ENCODE measurements around the gene MBNL1. TPM values are rescaled to one million over a fixed set of nuclear protein-coding genes. Genes with fewer than 3 reads are reported as not detected.
A peak's percentile ranks its signal among the peaks of the same experiment; 100 is the strongest.

The MBNL1 gene
- total RNA-seq, 1 donor from 2014 or later = 36.2 TPM

DNA sequence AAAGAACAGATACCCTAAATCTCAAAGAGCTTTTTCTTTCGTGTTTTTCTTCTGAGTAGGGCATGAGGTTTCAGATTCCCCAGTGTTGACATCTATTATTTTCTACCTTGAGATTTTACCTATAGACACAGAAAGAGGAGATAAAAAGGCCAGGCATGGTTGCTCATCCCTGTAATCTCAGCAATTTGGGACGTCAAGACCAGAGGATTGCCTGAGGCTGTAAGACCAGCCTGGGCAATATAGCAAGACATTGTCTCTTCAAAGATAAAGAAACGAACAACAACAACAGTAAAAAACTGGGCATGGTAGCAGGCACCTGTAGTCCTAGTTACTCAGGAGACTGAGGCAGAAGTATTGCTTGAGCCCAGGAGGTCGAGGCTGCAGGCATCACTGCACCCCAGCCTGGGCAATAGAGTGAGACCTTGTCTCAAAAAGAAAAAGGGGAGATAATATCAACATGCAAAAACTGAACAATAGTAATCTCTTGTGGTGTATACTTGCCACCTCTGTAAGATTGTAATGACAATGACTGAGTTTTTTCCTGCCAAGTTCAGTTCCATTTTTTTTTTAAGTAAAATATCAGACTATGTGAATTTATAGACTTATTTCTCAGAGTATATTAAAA lies 71.3 kb downstream of the MBNL1 start:
- Mint-ChIP-seq H3K27ac (ENCODE audit: unreplicated experiment) (peak overlapping the region; percentile 32), H3K9me3 (no peaks in the 10 kb centered on the region), H3K4me1 (peaks cover 4% of the 10 kb centered on the region), H3K36me3 (ENCODE audit: low read depth) (peaks cover 2% of the 10 kb centered on the region), H3K27me3 (ENCODE audit: low read depth) (no peaks in the 10 kb centered on the region), H3K4me3 (no peak overlapping the region)
- no peak for DNase-seq (ENCODE audit: low read depth, low spot score)
- TF ChIP-seq, protein P1, sequence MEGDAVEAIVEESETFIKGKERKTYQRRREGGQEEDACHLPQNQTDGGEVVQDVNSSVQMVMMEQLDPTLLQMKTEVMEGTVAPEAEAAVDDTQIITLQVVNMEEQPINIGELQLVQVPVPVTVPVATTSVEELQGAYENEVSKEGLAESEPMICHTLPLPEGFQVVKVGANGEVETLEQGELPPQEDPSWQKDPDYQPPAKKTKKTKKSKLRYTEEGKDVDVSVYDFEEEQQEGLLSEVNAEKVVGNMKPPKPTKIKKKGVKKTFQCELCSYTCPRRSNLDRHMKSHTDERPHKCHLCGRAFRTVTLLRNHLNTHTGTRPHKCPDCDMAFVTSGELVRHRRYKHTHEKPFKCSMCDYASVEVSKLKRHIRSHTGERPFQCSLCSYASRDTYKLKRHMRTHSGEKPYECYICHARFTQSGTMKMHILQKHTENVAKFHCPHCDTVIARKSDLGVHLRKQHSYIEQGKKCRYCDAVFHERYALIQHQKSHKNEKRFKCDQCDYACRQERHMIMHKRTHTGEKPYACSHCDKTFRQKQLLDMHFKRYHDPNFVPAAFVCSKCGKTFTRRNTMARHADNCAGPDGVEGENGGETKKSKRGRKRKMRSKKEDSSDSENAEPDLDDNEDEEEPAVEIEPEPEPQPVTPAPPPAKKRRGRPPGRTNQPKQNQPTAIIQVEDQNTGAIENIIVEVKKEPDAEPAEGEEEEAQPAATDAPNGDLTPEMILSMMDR (conservative IDR thresholded peaks at IDR 0.05) = no peak

DNA sequence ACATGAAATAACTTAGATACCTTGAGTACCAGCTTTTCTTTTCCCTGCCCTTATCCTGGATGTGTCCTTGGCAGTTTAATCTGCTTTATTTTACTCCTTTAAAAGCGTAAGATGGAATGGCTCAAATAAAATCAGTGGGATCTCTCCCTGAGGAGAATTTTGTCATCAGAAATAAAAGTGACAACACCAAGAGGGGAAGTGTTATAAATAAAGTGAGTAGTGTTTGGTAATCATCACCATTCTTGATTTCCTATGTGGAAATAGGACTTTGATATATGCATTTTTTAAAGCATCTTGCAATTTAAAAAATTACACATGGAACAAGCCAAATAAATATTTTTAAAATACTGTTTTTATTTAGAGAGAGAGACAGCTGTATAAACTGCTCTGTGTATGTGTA lies 76.5 kb downstream of the MBNL1 start:
- Mint-ChIP-seq H3K27ac (ENCODE audit: unreplicated experiment) (no peak overlapping the region), H3K4me3 (no peak overlapping the region), H3K27me3 (ENCODE audit: low read depth) (no peaks in the 10 kb centered on the region), H3K9me3 (no peaks in the 10 kb centered on the region), H3K36me3 (ENCODE audit: low read depth) (no peaks in the 10 kb centered on the region), H3K4me1 (peaks cover 12% of the 10 kb centered on the region)
- no peak for DNase-seq (ENCODE audit: low read depth, low spot score)
- TF ChIP-seq, protein P1 (conservative IDR thresholded peaks at IDR 0.05) = no peak

DNA sequence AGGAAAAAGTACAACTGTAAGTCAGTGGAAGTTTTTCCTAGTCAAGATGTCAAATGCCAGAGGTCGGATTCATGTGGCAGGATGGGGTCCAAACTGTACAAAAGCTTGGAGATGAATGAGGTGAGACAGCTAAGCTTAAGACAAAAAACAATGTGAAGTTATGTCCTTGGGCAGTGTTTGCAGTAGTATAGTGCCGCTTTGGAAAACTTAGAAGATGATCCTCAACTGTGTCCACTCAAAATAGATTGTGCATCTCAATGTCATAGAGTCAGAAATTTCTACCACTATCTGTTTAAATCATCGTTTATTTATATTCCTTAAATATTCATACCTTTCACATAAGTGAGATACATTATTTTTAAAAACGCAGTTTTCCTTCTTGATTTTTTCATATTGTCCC lies 77.3 kb downstream of the MBNL1 start:
- Mint-ChIP-seq H3K36me3 (ENCODE audit: low read depth) (no peaks in the 10 kb centered on the region), H3K9me3 (no peaks in the 10 kb centered on the region), H3K4me3 (no peak overlapping the region), H3K27ac (ENCODE audit: unreplicated experiment) (no peak overlapping the region), H3K27me3 (ENCODE audit: low read depth) (no peaks in the 10 kb centered on the region), H3K4me1 (peaks cover 12% of the 10 kb centered on the region)
- DNase-seq (ENCODE audit: low read depth, low spot score) = no peak
- TF ChIP-seq, protein P1 (conservative IDR thresholded peaks at IDR 0.05) = no peak

DNA sequence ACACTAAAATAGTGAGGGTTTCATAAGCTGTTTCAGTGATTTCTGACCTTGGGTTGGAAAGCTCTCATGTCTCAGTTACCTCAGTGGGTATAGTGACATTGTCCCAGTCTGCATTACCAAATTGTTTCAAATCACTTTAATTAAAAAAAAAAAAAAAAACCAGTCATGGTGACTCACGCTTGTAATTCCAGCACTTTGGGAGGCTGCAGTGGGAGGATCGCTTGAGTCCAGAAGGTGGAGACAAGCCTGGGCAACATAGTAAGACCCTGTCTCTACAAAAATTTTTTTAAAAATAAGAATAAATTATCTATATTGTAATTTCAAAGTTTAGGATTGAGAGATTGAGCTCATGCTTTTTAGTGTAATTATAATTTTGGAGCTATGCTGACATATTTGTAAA lies 78.0 kb downstream of the MBNL1 start:
- Mint-ChIP-seq H3K4me1 (peaks cover 15% of the 10 kb centered on the region), H3K36me3 (ENCODE audit: low read depth) (no peaks in the 10 kb centered on the region), H3K27ac (ENCODE audit: unreplicated experiment) (no peak overlapping the region), H3K9me3 (no peaks in the 10 kb centered on the region), H3K27me3 (ENCODE audit: low read depth) (no peaks in the 10 kb centered on the region), H3K4me3 (no peak overlapping the region)
- DNase-seq (ENCODE audit: low read depth, low spot score) = no peak
- TF ChIP-seq, protein P1 (conservative IDR thresholded peaks at IDR 0.05) = no peak

DNA sequence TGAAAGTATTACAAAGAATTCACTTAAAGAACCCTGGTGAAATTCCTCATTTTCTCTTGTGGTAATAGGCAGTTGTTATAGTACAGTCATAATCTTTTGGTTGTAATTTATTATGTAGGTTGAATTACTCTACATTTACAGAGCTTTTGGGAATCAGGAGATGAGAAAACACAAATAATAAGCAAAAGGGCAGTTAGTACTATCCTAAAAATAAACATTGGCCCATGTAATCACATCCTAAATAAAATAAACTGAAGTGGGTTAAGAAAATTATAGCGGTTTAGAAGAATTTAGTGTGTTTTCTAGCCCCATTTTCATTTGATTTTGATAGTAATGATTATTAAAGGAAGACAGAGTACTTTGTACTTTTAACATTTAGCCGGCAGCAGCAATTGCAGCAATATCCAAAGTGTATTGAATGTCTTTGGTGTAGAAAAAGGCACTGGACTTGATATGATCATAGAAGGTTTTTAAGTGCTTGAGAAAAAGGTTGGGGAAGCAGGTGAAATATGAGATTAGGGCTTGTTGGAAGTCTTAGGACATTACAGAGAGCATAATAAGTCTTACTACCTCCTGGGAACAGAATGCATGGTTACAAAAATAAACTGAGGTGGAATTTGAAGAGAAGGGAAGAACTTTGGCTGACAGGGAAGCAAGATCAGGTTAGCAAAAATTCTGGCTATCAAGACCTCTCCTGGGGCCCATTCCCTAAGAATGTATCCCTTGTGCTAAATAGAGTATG lies 79.9 kb downstream of the MBNL1 start:
- TF ChIP-seq, protein P1 (conservative IDR thresholded peaks at IDR 0.05) = no peak
- H3K4me1 Mint-ChIP-seq = peaks cover 19% of the 10 kb centered on the region
- H3K9me3 Mint-ChIP-seq = no peaks in the 10 kb centered on the region
- H3K36me3 Mint-ChIP-seq (ENCODE audit: low read depth) = no peaks in the 10 kb centered on the region
- DNase-seq (ENCODE audit: low read depth, low spot score) = no peak
- no peaks in the 10 kb centered on the region for H3K27me3 Mint-ChIP-seq (ENCODE audit: low read depth)
- no peak overlapping the region for H3K4me3 Mint-ChIP-seq
- no peak overlapping the region for H3K27ac Mint-ChIP-seq (ENCODE audit: unreplicated experiment)
